Measurements from ENCODE around the gene TSHZ2.

The TSHZ2 gene

GRCh38 chr20:53376021-53376420 lies 403.9 kb downstream of the TSHZ2 start:
- DNase-seq, result no peak
- H3K36me3 Mint-ChIP-seq (ENCODE audit: low read depth), result no peaks in the 10 kb centered on the region
- H3K27ac Mint-ChIP-seq, result no peak overlapping the region
- H3K4me3 Mint-ChIP-seq, result no peak overlapping the region
- peaks cover 4% of the 10 kb centered on the region for H3K4me1 Mint-ChIP-seq (ENCODE audit: low read depth)
- no peaks in the 10 kb centered on the region for H3K9me3 Mint-ChIP-seq
- no peaks in the 10 kb centered on the region for H3K27me3 Mint-ChIP-seq

- H3K4me3 Mint-ChIP-seq, result no peak overlapping the region
- DNase-seq, result no peak
- H3K4me1 Mint-ChIP-seq (ENCODE audit: low read depth), result peaks cover 13% of the 10 kb centered on the region
- H3K27me3 Mint-ChIP-seq, result no peaks in the 10 kb centered on the region
- H3K9me3 Mint-ChIP-seq, result no peaks in the 10 kb centered on the region
- no peaks in the 10 kb centered on the region for H3K36me3 Mint-ChIP-seq (ENCODE audit: low read depth)
- no peak overlapping the region for H3K27ac Mint-ChIP-seq
Observed at GRCh38 chr20:53379014-53379832, 407.1 kb downstream of the TSHZ2 start.

GRCh38 chr20:53379833-53380120 lies 407.6 kb downstream of the TSHZ2 start:
- Mint-ChIP-seq H3K9me3 (no peaks in the 10 kb centered on the region), H3K4me1 (ENCODE audit: low read depth) (peaks cover 13% of the 10 kb centered on the region), H3K36me3 (ENCODE audit: low read depth) (no peaks in the 10 kb centered on the region), H3K27ac (no peak overlapping the region), H3K4me3 (no peak overlapping the region), H3K27me3 (no peaks in the 10 kb centered on the region)
- no peak for DNase-seq

GRCh38 chr20:53381568-53382262 lies 409.6 kb downstream of the TSHZ2 start:
- H3K9me3 Mint-ChIP-seq, result no peaks in the 10 kb centered on the region

GRCh38 chr20:53382263-53382844 lies 410.2 kb downstream of the TSHZ2 start:
- H3K4me3 Mint-ChIP-seq, result no peak overlapping the region
- DNase-seq, result no peak
- no peaks in the 10 kb centered on the region for H3K36me3 Mint-ChIP-seq (ENCODE audit: low read depth)
- H3K27ac Mint-ChIP-seq, result no peak overlapping the region
- peaks cover 20% of the 10 kb centered on the region for H3K4me1 Mint-ChIP-seq (ENCODE audit: low read depth)
- H3K27me3 Mint-ChIP-seq, result no peaks in the 10 kb centered on the region
- no peaks in the 10 kb centered on the region for H3K9me3 Mint-ChIP-seq

More at GRCh38 chr20:53381568-53382262, 409.6 kb downstream of the TSHZ2 start:
- no peaks in the 10 kb centered on the region for H3K27me3 Mint-ChIP-seq
- peaks cover 16% of the 10 kb centered on the region for H3K4me1 Mint-ChIP-seq (ENCODE audit: low read depth)
- no peak for DNase-seq
- no peak overlapping the region for H3K4me3 Mint-ChIP-seq
- no peaks in the 10 kb centered on the region for H3K36me3 Mint-ChIP-seq (ENCODE audit: low read depth)
- no peak overlapping the region for H3K27ac Mint-ChIP-seq

GRCh38 chr20:53383916-53384315 lies 411.8 kb downstream of the TSHZ2 start:
- Mint-ChIP-seq H3K4me1 (ENCODE audit: low read depth) (peaks cover 33% of the 10 kb centered on the region), H3K4me3 (no peak overlapping the region), H3K27me3 (no peaks in the 10 kb centered on the region), H3K27ac (no peak overlapping the region), H3K9me3 (no peaks in the 10 kb centered on the region), H3K36me3 (ENCODE audit: low read depth) (no peaks in the 10 kb centered on the region)
- DNase-seq, result no peak

GRCh38 chr20:53384392-53384791 lies 412.2 kb downstream of the TSHZ2 start:
- Mint-ChIP-seq H3K36me3 (ENCODE audit: low read depth) (no peaks in the 10 kb centered on the region), H3K27me3 (no peaks in the 10 kb centered on the region), H3K9me3 (no peaks in the 10 kb centered on the region), H3K4me1 (ENCODE audit: low read depth) (peaks cover 38% of the 10 kb centered on the region), H3K27ac (no peak overlapping the region), H3K4me3 (no peak overlapping the region)
- no peak for DNase-seq

- Mint-ChIP-seq H3K27me3 (no peaks in the 10 kb centered on the region), H3K9me3 (no peaks in the 10 kb centered on the region), H3K4me1 (ENCODE audit: low read depth) (peaks cover 46% of the 10 kb centered on the region), H3K27ac (peak overlapping the region; percentile 23), H3K36me3 (ENCODE audit: low read depth) (no peaks in the 10 kb centered on the region), H3K4me3 (no peak overlapping the region)
- DNase-seq, result no peak
Observed at GRCh38 chr20:53385941-53386767, 414.0 kb downstream of the TSHZ2 start.

- Mint-ChIP-seq H3K4me3 (no peak overlapping the region), H3K9me3 (no peaks in the 10 kb centered on the region), H3K27me3 (no peaks in the 10 kb centered on the region), H3K36me3 (ENCODE audit: low read depth) (no peaks in the 10 kb centered on the region), H3K27ac (peak overlapping the region; percentile 71), H3K4me1 (ENCODE audit: low read depth) (peaks cover 36% of the 10 kb centered on the region)
- no peak for DNase-seq
Observed at GRCh38 chr20:53387983-53388675, 416.0 kb downstream of the TSHZ2 start.

GRCh38 chr20:53389516-53390300 lies 417.6 kb downstream of the TSHZ2 start:
- Mint-ChIP-seq H3K4me3 (no peak overlapping the region), H3K9me3 (no peaks in the 10 kb centered on the region), H3K27ac (no peak overlapping the region), H3K36me3 (ENCODE audit: low read depth) (no peaks in the 10 kb centered on the region), H3K27me3 (no peaks in the 10 kb centered on the region), H3K4me1 (ENCODE audit: low read depth) (peaks cover 36% of the 10 kb centered on the region)
- DNase-seq, result no peak

- DNase-seq, result no peak
- Mint-ChIP-seq H3K4me3 (no peak overlapping the region), H3K36me3 (ENCODE audit: low read depth) (no peaks in the 10 kb centered on the region), H3K27ac (no peak overlapping the region), H3K9me3 (no peaks in the 10 kb centered on the region), H3K4me1 (ENCODE audit: low read depth) (peaks cover 40% of the 10 kb centered on the region), H3K27me3 (no peaks in the 10 kb centered on the region)
Observed at GRCh38 chr20:53390770-53391169, 418.6 kb downstream of the TSHZ2 start.

- no peaks in the 10 kb centered on the region for H3K36me3 Mint-ChIP-seq (ENCODE audit: low read depth)
- no peaks in the 10 kb centered on the region for H3K27me3 Mint-ChIP-seq
- H3K27ac Mint-ChIP-seq, result no peak overlapping the region
Observed at GRCh38 chr20:53394433-53394832, 422.3 kb downstream of the TSHZ2 start.

GRCh38 chr20:53395188-53395923 lies 423.2 kb downstream of the TSHZ2 start:
- Mint-ChIP-seq H3K4me1 (ENCODE audit: low read depth) (peaks cover 16% of the 10 kb centered on the region), H3K27me3 (no peaks in the 10 kb centered on the region), H3K36me3 (ENCODE audit: low read depth) (no peaks in the 10 kb centered on the region), H3K9me3 (no peaks in the 10 kb centered on the region), H3K4me3 (no peak overlapping the region), H3K27ac (no peak overlapping the region)
- no peak for DNase-seq

More at GRCh38 chr20:53394433-53394832, 422.3 kb downstream of the TSHZ2 start:
- H3K4me3 Mint-ChIP-seq, result no peak overlapping the region
- peaks cover 15% of the 10 kb centered on the region for H3K4me1 Mint-ChIP-seq (ENCODE audit: low read depth)
- no peak for DNase-seq
- H3K9me3 Mint-ChIP-seq, result no peaks in the 10 kb centered on the region

Data from activated T-cell treated with anti-CD3 and anti-CD28 coated beads, Interleukin-2, amount 50 U/mL, for 24 hours (primary cell).